ENCODE measurements around the gene DNAH1. TPM values are rescaled to one million over a fixed set of nuclear protein-coding genes. Genes with fewer than 3 reads are reported as not detected.
A peak's percentile ranks its signal among the peaks of the same experiment; 100 is the strongest.

The DNAH1 gene
- total and polyA plus RNA-seq, 3 donors from 2014 or later, result 40.0 to 50.4 (median 49.1) TPM

DNA sequence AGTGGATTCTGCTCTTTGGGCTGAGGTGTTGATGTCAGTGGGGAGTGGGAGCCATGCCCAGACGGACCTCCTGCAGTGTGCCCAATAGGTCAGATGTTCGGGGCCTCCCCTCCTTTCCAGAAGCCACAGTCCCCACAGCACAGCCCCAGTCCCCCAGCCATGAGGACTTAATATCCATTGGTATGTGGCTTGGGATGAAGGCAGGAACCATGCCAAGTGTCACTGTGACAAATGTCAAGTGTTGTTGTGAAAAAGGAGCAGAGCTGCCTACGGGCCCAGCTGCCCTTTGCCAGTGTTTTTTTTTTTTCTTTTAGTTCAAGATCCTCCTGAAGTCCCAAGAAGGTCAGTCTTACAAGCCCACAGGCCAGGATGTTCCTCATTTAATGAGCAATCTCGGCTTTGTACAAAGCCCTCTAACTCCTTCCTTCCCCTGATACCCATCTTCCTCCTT, 116.6 kb downstream of the DNAH1 start:
- TF ChIP-seq CTCF (IDR thresholded peaks at IDR 0.05) (no peak), POLR2A (IDR thresholded peaks at IDR 0.05) (no peak)
- DNase-seq, result no peak
- intact Hi-C loops (cut with DNase I; ENCODE audit: low total_unique reads), result no loop called here
- Histone ChIP-seq H3K36me3 (ENCODE audit: low read depth, missing control alignments) (no peaks in the 10 kb centered on the region), H3K4me3 (no peak overlapping the region), H3K27ac (no peak overlapping the region), H3K4me1 (peaks cover 20% of the 10 kb centered on the region), H3K9me3 (no peaks in the 10 kb centered on the region), H3K27me3 (no peaks in the 10 kb centered on the region)
- WGBS, 2 donors, result 48 to 54% methylated on average over 3 to 4 of the region's 4 CpGs

DNA sequence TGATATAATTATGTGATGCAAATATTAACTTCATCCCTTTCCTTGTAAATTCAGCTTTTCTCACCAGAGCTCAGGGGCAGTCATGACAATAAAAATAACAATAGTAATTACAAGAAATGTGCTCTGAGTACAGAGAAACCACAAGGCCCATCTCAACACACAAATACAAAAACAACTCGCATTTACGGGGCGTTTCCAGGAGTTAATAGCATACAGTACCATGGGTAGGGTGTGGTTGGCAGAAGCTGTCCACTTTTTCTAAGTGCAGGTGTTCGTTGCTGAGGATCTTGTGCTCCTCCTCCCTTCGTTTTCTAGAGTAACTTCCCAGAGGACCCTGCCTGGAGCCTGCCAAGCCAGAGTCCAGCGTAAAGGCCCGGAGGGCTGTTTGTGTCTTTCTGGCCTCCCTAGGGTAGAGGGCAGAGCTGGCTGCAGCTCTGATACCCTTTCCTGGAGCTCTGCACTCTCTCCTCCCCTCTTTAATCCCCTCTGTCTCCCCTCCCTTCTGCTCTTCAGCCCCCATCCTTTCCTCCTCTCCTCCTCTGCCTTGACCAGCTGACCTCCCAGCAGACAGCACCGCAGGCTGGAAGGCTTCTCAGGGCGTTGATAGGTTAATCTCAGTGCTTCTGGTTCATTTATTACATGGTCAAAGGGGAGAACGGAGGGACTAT, 117.3 kb downstream of the DNAH1 start:
- Histone ChIP-seq H3K27me3 (no peaks in the 10 kb centered on the region), H3K4me3 (no peak overlapping the region), H3K4me1 (peaks cover 20% of the 10 kb centered on the region), H3K27ac (peak overlapping the region; percentile 48 to 50), H3K9me3 (no peaks in the 10 kb centered on the region), H3K36me3 (ENCODE audit: low read depth, missing control alignments) (no peaks in the 10 kb centered on the region)
- no peak for DNase-seq
- no peak for TF ChIP-seq POLR2A (IDR thresholded peaks at IDR 0.05)
- TF ChIP-seq CTCF (IDR thresholded peaks at IDR 0.05), result no peak
- intact Hi-C loops (cut with DNase I; ENCODE audit: low total_unique reads), result no loop called here
- WGBS, 2 donors, result 42 to 60% methylated on average over 10 of the region's 10 CpGs

DNA sequence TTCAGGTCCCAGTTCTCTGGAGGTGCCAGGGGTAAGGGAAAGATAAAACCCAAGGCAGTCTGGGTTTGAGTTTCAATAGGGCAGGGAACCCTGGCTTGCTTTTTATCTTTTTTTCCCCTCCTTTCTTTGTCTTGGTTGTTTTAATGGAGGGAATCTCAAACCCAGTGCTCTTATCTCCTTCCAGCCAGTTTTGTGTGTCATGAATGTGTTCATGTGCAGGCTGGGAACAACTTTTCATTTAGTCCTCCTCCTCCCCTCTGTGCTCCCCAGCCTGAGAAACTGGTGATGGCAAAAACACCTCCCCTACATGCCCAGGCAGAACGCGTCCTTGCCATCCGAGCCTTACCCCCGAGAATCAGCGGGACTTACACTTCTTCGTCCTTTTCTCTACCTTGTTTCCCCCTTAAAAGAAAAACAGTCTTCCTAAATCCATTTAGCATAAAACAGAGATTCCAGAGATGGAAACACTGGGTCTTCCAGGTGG, 117.9 kb downstream of the DNAH1 start:
- no peak overlapping the region for H3K4me3 ChIP-seq

GRCh38 chr3:52434491-52435115, 118.5 kb downstream of the DNAH1 start:
- no peak for DNase-seq
- Histone ChIP-seq H3K36me3 (ENCODE audit: low read depth, missing control alignments) (no peaks in the 10 kb centered on the region), H3K4me3 (no peak overlapping the region), H3K9me3 (no peaks in the 10 kb centered on the region), H3K27me3 (no peaks in the 10 kb centered on the region), H3K27ac (no peak overlapping the region), H3K4me1 (peaks cover 16% of the 10 kb centered on the region)
- intact Hi-C loops (cut with DNase I; ENCODE audit: low total_unique reads), result no loop called here
- WGBS, 2 donors, result 86 to 96% methylated on average over 2 to 9 of the region's 9 CpGs
- TF ChIP-seq POLR2A (IDR thresholded peaks at IDR 0.05), result no peak
- TF ChIP-seq CTCF (IDR thresholded peaks at IDR 0.05), result no peak

More for the DNA sequence above, 117.9 kb downstream of the DNAH1 start:
- no peak for DNase-seq
- H3K9me3 ChIP-seq, result no peaks in the 10 kb centered on the region
- H3K4me1 ChIP-seq, result peaks cover 16% of the 10 kb centered on the region
- intact Hi-C loops (cut with DNase I; ENCODE audit: low total_unique reads), result no loop called here
- 79 to 90% methylated on average over 6 of the region's 6 CpGs for WGBS, 2 donors
- no peaks in the 10 kb centered on the region for H3K36me3 ChIP-seq (ENCODE audit: low read depth, missing control alignments)
- H3K27me3 ChIP-seq, result no peaks in the 10 kb centered on the region
- H3K27ac ChIP-seq, result peak overlapping the region; percentile 48 to 50
- TF ChIP-seq POLR2A (IDR thresholded peaks at IDR 0.05) (no peak), CTCF (IDR thresholded peaks at IDR 0.05) (no peak)

Data from testis (tissue), 3 donors.